GM19035 (cell line): ENCODE measurements around the gene HOXB9.

Experiments used
- ATAC-seq: cut with Tn5 transposase; IDR thresholded peaks from one replicate; pipeline ENCODE4 v1.9.1; 2021; ENCODE audit not compliant: unreplicated experiment

HOXB9 gene

DNA sequence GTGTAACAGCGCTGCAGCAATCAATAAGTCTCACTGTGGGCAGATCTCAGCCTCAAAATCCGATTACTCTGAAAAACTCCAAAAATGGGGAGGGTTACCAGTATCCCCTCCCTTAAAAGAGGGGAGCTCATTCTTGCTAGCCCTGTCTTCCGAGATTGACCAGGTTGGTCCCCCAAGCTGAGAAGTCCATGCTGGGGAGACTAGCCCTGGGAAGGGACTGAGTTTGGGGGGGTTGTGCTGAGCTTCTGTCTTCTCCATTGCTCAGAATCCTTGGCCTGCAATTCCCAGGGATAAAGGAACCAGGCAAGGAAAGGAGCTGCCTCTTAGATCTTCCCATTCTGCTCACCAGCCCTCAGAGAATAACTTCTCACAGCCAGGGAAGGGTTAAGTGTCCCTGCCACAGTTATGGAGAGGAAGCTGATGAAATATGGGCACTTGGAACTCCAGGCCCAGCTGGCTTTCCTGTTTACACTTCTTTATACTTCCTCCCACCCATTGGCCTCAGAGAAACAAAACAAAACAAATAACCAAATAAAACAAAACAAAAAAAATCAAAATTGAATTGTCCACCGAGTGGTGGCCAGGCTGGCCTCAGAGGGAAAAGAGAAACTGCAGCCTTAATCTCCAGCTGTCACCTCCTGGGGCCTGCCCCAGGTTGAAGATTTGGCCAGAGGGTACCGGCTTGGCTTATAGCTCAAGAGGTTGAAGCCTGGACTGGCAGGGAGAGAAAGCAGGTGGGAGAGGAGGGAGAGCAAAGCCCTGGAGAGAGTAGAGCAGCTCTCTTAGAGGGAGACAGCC, 38.7 kb downstream of the HOXB9 start:
- ATAC-seq, result no peak

DNA sequence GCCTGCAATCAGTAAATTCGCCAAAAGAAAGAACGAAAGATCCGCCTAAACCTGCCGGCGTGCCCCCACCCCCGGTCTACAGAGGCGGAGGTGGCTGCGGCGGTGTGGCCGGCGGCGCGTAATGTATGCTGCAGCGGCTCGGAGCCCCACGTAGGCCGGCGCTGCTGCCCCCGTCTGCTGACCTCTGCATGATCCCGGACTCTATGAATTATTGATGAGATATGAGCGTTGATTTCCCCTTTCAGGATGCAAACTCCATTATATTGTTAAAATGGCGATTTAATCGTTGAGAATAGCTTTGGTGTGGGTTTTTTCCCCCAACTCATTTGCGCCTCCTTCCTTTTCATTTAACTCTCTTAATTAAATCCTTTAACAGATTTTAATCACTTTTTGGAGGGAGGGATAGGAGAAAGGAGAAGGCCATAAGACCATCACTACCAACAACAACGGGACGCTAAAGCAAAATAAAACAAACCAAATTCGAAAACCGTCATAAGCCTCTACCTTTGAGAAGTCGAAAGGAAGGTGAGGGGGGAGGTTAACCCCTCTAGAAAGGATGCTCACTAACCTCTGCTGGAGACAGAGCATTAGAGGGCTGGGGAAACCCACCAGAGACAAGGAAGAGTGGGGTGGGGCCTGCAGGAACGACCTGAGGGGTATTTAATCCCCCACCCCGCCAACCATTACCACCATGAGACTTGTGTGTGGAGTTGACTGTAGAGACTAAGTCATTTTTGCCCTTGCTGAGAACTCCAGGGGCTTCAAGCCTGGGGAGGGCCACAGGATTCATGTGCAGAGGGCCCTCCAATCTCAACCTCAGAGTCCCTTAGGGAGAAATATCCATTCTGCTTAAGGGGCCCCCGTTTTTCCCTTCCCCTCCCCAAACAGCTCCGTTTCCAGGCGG, 39.6 kb downstream of the HOXB9 start:
- no peak for ATAC-seq

GRCh38 chr17:48584223-48584741, 41.9 kb downstream of the HOXB9 start:
- ATAC-seq, result no peak

DNA sequence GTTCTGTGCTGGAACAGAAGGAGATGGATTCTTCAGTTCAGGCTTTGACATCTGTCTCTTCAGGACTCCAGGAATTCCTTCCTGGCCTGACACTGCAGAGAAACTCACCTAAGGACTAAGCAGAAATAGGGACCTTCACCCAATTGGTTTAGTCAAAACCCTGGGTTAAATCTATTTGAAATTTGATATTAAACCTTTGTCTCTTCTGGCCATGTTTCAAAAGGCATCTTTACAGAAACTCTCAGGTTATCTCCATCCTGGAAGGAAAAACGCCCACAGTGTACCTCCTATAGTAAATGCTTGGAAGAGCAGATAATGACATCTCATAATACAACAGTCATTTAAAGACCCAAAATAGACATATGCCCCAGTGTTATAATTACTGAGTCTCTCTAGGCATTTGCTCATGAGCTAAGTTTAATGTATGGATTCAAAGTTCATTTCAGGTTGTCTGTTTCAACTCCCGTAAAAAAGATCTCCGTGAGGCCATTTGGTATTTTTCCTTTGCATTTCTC, 42.4 kb downstream of the HOXB9 start:
- ATAC-seq, result no peak

DNA sequence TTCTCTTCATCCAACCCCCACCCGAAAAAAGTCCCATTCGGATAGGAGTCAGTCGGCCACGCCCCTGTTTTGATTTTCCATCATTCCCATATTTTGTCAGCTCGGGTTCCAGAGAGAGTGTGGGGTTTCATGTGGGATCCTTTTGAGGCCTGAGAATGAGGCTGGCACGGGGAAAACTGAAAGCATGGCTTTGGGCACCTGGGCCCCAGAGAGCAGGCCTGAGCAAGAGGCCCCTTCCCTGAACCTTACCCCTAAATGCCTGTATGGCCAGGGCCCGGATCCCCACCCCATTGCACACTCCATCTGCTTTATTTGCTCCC, 43.4 kb downstream of the HOXB9 start:
- ATAC-seq, result no peak

DNA sequence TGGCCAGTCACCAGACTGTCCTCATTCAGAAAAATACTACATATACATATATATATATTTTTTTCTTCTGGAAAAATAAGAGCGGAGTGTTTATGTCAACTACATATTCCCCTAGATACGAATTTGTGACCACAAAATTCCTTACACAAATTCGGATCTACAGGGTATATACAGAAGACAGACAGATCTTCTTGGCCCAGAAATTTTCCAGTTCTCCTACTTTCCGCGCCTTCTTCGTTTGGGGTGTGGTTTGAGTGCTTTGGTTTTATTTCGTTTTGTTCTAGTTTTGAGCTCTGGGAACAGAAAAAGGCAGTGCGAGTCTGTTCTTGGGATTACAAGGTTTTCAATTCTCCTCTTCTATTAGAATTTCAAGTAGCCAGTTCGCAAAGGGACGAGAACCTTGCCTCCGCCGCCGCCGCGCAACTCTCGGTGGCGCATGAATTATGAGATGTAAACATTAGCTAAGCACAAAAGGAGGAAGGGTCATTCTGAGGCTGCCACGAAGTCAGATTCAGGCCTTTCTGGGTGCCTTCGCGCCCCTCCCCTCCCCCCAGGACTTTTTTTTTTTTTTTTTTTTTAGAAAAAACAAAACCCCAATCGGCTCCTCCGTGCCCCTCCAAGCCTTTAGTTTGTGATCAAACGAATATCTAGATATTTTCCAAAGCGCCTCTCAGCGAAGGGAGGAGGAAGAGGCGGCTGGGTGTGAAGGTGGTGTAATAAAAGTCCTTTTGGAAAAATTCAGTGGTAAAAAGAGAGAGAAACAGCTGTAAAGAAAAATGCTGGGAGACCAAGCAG, 46.2 kb downstream of the HOXB9 start:
- ATAC-seq, result no peak

- ATAC-seq, result no peak
These were observed 46.7 kb downstream of the HOXB9 start for GRCh38 chr17:48579471-48579759.

GRCh38 chr17:48578616-48579470, 47.3 kb downstream of the HOXB9 start:
- peak; percentile 34 for ATAC-seq

DNA sequence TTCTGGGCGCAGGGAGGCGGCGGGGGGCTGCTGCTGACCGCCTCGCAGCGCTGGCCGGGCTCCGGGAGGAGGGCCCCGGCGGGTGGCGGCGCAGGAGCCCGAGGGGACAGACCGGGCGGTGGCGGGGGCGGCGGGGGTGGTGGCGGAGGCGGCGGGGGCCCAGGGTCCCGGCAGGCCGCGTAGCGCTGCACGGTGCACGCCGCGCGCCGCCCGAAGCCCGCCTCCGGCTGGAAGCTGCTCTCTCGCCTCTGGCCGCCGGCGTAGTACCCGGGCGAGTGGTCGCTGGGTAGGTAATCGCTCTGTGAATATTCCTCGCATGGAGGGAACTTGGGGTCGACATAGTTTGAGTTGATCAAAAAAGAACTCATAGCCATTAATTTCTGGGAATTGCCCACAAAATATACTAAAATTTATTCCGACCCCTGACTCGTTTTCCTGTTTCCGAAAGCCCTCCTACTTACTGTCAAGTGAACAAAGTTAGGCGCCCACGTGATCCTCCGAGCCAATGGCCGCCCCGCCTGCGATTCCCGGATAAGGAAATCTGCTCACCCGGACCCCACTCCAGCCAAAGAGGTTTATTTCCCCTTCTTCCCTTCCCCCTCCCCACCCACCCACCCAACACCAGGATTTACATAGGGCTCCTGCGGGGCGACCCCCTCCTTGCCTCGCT, 48.1 kb downstream of the HOXB9 start, which contains the start of gene HOXB4:
Gene HOXB4 (minus strand): TSS at position 405 of the 670 bp plus-strand sequence. CDS start 31 bp downstream, at position 374.
- ATAC-seq, result peak; percentile 70

DNA sequence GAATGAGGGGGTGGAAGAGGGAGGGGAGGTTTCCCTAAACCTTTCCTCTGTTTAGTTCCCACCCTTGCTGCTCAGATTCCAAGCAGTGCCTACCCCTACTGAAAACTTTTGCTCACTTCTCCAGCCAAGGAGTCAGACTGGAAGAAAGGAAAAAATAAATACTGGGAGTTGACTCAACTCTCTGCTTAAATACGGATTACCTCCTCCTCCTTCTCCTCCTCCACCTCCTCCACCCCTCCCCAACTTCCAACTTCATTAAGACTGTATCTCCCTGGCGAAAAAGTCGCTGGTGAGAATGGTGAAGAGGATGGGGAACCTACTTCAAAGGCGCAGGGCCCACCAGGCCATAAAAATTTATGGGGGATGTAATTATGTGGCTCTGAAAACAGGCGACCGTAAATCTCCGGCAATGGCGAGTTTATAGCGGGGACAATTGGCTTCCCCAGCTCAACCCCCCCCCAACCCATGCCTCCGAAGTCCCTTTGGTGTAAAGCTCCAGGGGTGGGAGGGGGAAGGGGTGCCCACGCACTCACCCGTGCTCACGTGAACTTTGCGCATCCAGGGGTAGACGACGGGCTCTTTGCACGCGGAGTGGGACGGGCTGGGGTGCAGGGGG, 48.7 kb downstream of the HOXB9 start:
- ATAC-seq, result no peak

DNA sequence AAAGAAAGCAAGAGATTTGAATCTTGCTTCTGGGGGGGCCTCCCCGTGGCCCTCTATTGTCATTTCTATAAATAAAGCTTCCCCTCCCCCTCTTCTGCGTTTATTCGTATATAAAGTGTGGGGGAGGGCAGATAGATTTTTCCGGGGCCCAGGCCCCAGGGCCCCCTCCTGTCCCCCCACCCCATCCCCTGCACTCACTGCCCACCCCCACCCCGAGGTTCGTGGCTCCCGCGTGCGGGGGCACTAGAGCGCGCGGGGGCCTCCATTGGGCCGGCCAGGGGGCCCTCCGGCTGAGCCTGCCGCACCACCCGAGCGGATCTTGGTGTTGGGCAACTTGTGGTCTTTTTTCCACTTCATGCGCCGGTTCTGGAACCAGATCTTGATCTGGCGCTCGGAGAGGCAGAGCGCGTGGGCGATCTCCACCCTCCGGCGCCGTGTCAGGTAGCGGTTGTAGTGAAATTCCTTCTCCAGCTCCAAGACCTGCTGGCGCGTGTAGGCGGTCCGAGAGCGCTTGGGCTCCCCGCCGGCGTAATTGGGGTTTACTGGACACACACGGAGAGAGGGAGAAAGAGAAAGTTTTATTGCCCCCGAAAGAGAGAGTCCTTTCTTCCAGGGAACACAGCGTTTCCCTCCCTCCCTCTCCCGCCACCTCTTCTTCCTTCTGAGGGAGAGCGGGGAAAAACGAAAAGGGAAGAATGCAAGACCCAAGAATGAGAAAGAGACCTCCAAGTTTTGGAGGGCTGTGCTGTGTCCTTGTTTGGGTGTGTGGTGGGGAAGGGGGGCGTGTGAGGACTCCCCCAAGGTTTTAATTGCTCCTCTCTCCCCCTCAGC, 49.5 kb downstream of the HOXB9 start:
- no peak for ATAC-seq

GRCh38 chr17:48575673-48576478, 50.3 kb downstream of the HOXB9 start:
- no peak for ATAC-seq

DNA sequence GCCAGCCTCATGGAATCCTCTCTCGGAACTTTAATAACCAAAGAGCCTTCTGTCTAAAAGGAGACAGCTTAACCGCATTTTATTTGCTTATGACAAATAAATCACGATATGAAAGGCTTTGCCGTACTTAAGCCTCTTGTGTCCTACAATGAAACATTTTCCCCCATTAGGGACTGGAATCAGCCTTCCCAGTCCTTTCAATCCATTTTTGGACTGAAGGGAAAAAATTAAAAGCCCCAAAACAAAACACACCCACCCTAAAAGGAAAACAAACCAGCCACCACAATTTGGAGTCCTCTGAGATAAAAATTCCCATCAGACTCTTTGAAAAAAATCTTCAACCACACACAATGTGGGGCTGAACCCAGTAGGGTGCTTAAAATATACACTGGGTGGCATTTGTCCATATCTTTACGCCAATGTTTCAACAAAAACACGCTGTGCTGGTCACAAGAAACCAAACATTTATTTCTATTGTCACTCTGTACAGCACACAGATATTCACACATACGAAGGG, 51.0 kb downstream of the HOXB9 start:
- no peak for ATAC-seq

- no peak for ATAC-seq
These were observed 51.6 kb downstream of the HOXB9 start for GRCh38 chr17:48574505-48575065.

DNA sequence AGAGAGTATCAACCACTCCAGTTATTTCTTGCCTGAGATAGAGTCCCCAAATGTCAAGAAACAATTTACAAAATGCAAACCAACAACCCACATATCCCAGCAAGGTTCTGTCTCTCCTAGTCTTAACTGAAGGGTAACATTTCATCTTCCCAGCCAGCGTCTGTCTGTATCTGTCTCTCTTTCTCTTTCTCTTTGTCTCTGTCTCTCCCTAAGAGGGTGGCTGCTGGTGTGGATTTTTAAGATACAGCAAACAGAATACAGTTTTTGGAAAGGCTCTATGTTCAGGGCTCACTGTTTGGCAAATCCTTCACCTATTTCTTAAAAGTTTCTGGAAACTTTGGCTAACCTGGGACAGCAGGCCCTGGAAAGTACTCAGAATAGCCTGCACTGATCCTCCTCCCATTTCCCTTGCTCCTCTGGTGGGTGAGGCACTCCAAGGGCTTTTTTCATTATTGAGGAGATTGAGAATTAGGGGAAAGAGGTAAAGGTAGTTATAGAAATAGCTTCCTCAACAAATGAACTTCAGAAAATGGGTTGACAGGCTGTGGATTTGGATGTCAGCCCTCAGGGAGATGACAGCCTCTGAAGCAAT, 54.2 kb downstream of the HOXB9 start:
- ATAC-seq, result no peak
